Adrenal gland (tissue), 5 donors: ENCODE measurements around the gene SLC25A41.

Experiments
- CTCF ChIP-seq, 6 experiments: fragments of 450-650 bp in 4 of 6; fragments of 200-600 bp in 2 of 6; sonication (generic) in 1 of 6; IDR thresholded peaks; 1 replicate in 5 of 6; 2 replicates in 1 of 6; pipeline versions ENCODE4 v1.5.1 to v1.8.0; 2016 to 2021; ENCODE audit warnings: antibody characterized with exemption in 6 of 6, mild to moderate bottlenecking in 2 of 6, moderate library complexity in 1 of 6
- POLR2A ChIP-seq, 2 donors: fragments of 450-650 bp; IDR thresholded peaks; one replicate each; pipeline ENCODE4 v1.6.1; 2017; ENCODE audit warnings: antibody characterized with exemption in 2 of 2, mild to moderate bottlenecking in 2 of 2, moderate library complexity in 1 of 2
- donor health status: DM: no; HTN: no; CAD: no.

DNA sequence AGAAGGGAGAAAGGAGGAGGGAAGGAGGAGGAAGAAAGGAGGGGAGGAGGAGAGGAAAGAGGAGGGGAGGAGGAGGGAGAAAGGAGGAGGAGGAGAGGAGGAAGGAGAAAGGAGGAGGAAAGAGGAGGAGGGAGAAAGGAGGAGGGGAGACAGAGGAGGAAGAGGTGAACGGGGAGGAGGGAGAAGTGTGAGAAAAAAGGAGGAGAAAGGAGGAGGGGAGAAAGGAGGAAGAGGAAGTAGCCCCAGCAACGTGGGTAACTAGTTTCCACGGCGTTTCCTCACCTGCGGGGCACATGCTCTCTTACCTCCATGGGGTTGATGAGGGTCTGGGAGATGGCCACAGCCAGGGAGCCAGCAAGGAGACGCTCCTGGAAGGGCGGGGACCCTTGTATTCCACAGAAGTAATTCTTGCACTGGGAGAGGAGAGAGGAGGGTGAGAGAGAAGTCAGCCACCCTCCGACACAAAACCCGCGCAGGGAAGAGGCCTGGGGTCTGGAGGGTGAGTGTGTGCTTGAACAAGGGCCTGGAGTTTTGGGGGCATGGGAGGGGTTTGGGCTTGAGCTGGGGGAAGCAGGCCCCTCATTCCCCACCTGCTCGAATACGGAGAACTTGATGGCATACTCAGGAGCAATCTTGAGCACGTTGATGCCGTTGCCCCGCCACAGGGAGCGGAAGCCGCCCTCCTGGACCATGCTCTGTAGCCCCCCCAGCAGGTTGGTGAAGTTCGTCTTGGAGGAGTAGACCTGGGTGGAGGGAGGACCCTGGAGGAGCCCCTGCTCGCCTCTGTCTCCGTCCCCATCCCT lies 3.9 kb downstream of the SLC25A41 start:
- TF ChIP-seq POLR2A (IDR thresholded peaks at IDR 0.05) (no peak), CTCF (IDR thresholded peaks at IDR 0.05) (no peak)
